HG02678 (cell line): Measurements from ENCODE around the gene CMC1.

Experiments used
- ATAC-seq: cut with Tn5 transposase; IDR thresholded peaks from one replicate; pipeline ENCODE4 v1.9.1; 2021; ENCODE audit warnings: mild to moderate bottlenecking, moderate library complexity; ENCODE audit not compliant: unreplicated experiment

The CMC1 gene

DNA sequence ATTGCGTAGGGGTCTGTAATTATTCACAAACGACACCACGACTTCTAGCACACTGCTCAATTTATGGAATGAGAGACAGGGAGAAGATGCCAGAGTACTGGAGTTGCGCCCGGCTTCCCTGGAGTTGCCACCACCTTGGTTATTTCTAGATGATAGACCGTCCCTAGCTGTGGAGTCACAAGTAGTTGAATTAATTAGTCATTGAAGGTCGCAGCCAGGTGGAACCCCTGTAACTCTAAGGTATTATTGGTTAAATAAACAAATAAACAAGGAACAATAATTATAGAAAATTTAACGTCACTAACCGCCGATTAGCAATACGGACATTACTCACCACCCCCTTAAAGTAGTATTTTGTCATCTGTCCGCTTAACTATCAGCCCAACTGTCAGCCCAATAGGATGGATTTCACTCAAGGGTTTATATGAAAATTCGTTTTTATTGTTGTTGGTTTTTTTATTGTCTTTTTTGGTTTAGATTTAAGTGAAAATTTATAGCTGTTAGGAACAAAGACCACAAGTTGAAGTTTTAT is 108.1 kb downstream of the CMC1 start:
- ATAC-seq: no peak
